Esophagus muscularis mucosa (tissue), 4 donors: ENCODE measurements around the gene ALDH1A2.

Source experiments
- CTCF ChIP-seq, 3 experiments: fragments of 200-600 bp in 2 of 3; fragments of 450-650 bp in 1 of 3; sonication (generic) in 2 of 3; IDR thresholded peaks; one replicate each; pipeline ENCODE4 v1.5.1; 2017 to 2019; ENCODE audit warnings: antibody characterized with exemption in 3 of 3, mild to moderate bottlenecking in 2 of 3, moderate library complexity in 1 of 3
- EP300 ChIP-seq: sonication (generic); formaldehyde crosslinking; IDR thresholded peaks from one replicate; pipeline ENCODE4 v1.6.1; 2017; ENCODE audit warnings: antibody characterized with exemption
- POLR2A ChIP-seq: fragments of 450-650 bp; IDR thresholded peaks from one replicate; pipeline ENCODE4 v1.6.1; 2017; ENCODE audit warnings: antibody characterized with exemption, moderate library complexity, mild to moderate bottlenecking, low read depth
- POLR2AphosphoS5 ChIP-seq, 2 donors: sonication (generic); formaldehyde crosslinking; IDR thresholded peaks; one replicate each; pipeline ENCODE4 v1.6.1; 2017; ENCODE audit warnings: antibody characterized with exemption in 2 of 2

- TF ChIP-seq POLR2AphosphoS5 (IDR thresholded peaks at IDR 0.05) (no peak), CTCF (IDR thresholded peaks at IDR 0.05) (no peak), POLR2A (no peak), EP300 (no peak)
Observed at GRCh38 chr15:57953874-57954273, 111.6 kb downstream of the ALDH1A2 start.
